A549 treated with AZD2906 at 1 μM for 4 hours (cell line): Measurements from ENCODE around the gene STK35. TPM values are rescaled to one million over a fixed set of nuclear protein-coding genes. Genes with fewer than 3 reads are reported as not detected.

Experiments used
- total RNA-seq: library from RNA; stranded (reverse); fragments of 200-300 nt; extraction: Qiagen RNA extraction; gene quantifications from 5 replicates; pipeline ENCODE4 v1.2.3, GENCODE V29; 2022

STK35 gene
- 10.7 to 13.9 TPM (median 11.5 TPM) in 5 replicates for total RNA-seq

DNA sequence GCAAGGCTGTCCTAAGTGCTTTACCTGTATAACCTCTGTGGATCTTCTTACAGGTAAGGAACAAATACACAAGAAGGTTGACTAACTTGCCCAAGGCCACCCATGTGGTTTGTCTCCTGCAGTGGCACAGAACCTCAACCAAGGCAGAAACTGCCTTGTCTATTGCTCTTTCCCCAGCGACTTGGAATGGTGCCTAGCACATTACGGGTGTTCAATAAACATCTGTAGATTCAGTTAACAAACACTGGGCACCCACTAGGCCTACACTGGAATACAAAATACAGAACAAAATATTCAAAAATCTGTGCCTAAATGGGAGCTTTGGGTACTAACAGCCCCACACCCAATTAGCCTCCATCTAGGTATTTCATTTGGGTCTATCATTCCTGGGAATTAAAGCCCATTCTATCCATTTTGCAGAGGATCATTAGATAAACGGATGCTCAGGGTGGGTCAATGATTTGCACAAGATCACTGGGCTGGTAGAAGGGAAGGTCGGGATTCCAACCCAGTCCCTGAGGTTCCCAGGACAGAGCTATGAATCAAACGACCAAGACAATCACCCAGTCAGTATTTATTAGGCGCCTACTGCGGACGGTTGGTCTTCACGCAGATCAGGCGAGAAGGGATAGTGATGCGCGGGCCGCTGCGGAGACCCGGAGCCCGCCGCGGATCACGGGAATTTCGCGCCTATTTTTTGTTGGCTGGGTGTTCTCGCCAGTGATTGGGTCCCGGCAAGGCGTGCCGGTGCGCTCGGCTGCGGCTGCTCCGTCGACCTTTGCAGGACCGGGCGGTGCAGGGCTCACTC is at the start of gene STK35:
TSS of gene STK35 (plus strand) at position 771 of the 808 bp plus-strand sequence. CDS start 55 bp downstream, outside the sequence.

Other genes with a start within 250 kb of the STK35 start
- gene SIRPA, start 206.4 kb upstream of the STK35 start, total RNA-seq: 19.4 to 23.0 TPM (median 22.5 TPM) in 5 replicates
- 0.03 TPM in 1 of 5 replicates, not detected in the others for gene PDYN, start 107.8 kb upstream of the STK35 start, total RNA-seq
- 0.05 to 0.07 TPM (median 0.07 TPM) in 3 of 5 replicates, not detected in the others for gene TGM3, start 194.2 kb downstream of the STK35 start, total RNA-seq